Upper lobe of left lung (tissue), 6 donors: ENCODE results near the gene GFOD1. TPM values are rescaled to one million over a fixed set of nuclear protein-coding genes. Genes with fewer than 3 reads are reported as not detected.

Experiments
- ATAC-seq, 2 donors: fragments of 200-7000 bp; cut with Tn5 transposase; one replicate each; pipeline ENCODE4 v1.9.1; 2022; ENCODE audit warnings: mild to moderate bottlenecking in 2 of 2, moderate library complexity in 2 of 2; ENCODE audit not compliant: low FRiP score in 2 of 2
- DNase-seq, 2 donors: peaks; one replicate each; pipeline ENCODE4 v3.0.0-alpha.2; 2019 to 2020
- H3K27ac ChIP-seq, 4 donors: fragments of 200-600 bp; sonication (generic); one replicate each; pipeline ENCODE4 v1.5.1; 2016 to 2019
- H3K27me3 ChIP-seq, 4 donors: fragments of 200-600 bp; sonication (generic); one replicate each; pipeline ENCODE4 v1.5.1; 2017 to 2019
- H3K36me3 ChIP-seq, 4 donors: fragments of 200-600 bp; sonication (generic); one replicate each; pipeline ENCODE4 v1.5.1; 2016 to 2019
- H3K4me1 ChIP-seq, 4 donors: fragments of 200-600 bp; sonication (generic); one replicate each; pipeline ENCODE4 v1.5.1; 2018 to 2019
- H3K4me3 ChIP-seq, 4 donors: fragments of 200-600 bp; sonication (generic); one replicate each; pipeline ENCODE4 v1.5.1; 2017 to 2019; ENCODE audit warnings: mild to moderate bottlenecking in 2 of 4, moderate library complexity in 1 of 4
- H3K9me3 ChIP-seq, 4 donors: fragments of 200-600 bp; sonication (generic); one replicate each; pipeline ENCODE4 v1.5.1; 2018 to 2019
- EP300 ChIP-seq, 4 donors: sonication (generic); formaldehyde crosslinking; IDR thresholded peaks; one replicate each; pipeline ENCODE4 v1.5.1; 2017; ENCODE audit warnings: antibody characterized with exemption in 4 of 4, control low read depth in 2 of 4
- POLR2A ChIP-seq, 4 donors: fragments of 450-650 bp; IDR thresholded peaks; one replicate each; pipeline ENCODE4 v1.5.1; 2016 to 2017; ENCODE audit warnings: antibody characterized with exemption in 4 of 4, mild to moderate bottlenecking in 2 of 4
- POLR2AphosphoS5 ChIP-seq, 2 donors: sonication (generic); formaldehyde crosslinking; IDR thresholded peaks; one replicate each; pipeline ENCODE4 v1.5.1; 2017; ENCODE audit warnings: antibody characterized with exemption in 2 of 2
- WGBS, 2 donors: methylation state at CpG; one replicate each; pipeline ENCODE4 v1.1.5; 2017 to 2018; 5-methylcytosine and 5-hydroxymethylcytosine counted together
- total RNA-seq, 6 donors: library from RNA; depleted of rRNA in 4 of 6; stranded (reverse); fragments of >200 nt in 4 of 6; gene quantifications; one replicate each; pipeline versions ENCODE4 v1.1.0 to v1.2.1, GENCODE V29; 2016 to 2021
- TF ChIP-seq, protein P1 (sequence below), 6 experiments: fragments of 450-650 bp in 4 of 6; fragments of 200-600 bp in 2 of 6; sonication (generic) in 2 of 6; IDR thresholded peaks; one replicate each; pipeline ENCODE4 v1.5.1; 2016 to 2019; ENCODE audit warnings: antibody characterized with exemption in 6 of 6
- donor health status: DM: no; HTN: no; CAD: no; lungs with moderate emphysema.
- donor health status: DM: no; HTN: yes; CAD: no; lungs with severe emphysema.

GFOD1 gene
- total RNA-seq, 6 donors from 2014 or later = 22.8 to 37.7 (median 25.8) TPM

DNA sequence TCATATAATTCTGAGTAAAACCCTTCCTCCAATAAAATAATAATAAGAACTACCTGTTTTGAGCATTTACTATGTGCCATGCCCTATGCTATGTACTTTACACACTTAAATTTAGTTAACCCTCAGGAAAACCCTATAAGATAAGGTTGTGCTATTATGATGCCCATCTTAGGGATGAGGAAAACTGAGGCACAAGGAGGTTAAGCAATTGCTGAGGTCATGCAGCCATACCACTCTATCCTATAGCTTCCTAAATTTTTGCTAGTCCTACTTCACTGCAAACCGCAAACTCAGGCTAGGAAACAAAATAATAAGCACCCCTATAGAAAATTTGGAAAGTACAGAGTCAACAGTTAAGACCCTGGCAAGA is 38.9 kb upstream of the GFOD1 start:
- no peak for DNase-seq
- H3K4me1 ChIP-seq = peaks cover 16 to 44% (median 28%) of the 10 kb centered on the region in 4 donors
- no peak for ATAC-seq
- no peak overlapping the region for H3K4me3 ChIP-seq
- 67 to 69% methylated on average over 1 of the region's 1 CpG for WGBS, 2 donors
- no peaks in the 10 kb centered on the region for H3K9me3 ChIP-seq
- H3K27me3 ChIP-seq = no peaks in the 10 kb centered on the region
- no peaks in the 10 kb centered on the region for H3K36me3 ChIP-seq
- H3K27ac ChIP-seq = peak overlapping the region; percentile 48 to 88 (median 66)
- TF ChIP-seq POLR2AphosphoS5 (IDR thresholded peaks at IDR 0.05) (no peak), EP300 (IDR thresholded peaks at IDR 0.05) (no peak), POLR2A (IDR thresholded peaks at IDR 0.05) (no peak)
- TF ChIP-seq, protein P1, sequence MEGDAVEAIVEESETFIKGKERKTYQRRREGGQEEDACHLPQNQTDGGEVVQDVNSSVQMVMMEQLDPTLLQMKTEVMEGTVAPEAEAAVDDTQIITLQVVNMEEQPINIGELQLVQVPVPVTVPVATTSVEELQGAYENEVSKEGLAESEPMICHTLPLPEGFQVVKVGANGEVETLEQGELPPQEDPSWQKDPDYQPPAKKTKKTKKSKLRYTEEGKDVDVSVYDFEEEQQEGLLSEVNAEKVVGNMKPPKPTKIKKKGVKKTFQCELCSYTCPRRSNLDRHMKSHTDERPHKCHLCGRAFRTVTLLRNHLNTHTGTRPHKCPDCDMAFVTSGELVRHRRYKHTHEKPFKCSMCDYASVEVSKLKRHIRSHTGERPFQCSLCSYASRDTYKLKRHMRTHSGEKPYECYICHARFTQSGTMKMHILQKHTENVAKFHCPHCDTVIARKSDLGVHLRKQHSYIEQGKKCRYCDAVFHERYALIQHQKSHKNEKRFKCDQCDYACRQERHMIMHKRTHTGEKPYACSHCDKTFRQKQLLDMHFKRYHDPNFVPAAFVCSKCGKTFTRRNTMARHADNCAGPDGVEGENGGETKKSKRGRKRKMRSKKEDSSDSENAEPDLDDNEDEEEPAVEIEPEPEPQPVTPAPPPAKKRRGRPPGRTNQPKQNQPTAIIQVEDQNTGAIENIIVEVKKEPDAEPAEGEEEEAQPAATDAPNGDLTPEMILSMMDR (IDR thresholded peaks at IDR 0.05) = no peak

DNA sequence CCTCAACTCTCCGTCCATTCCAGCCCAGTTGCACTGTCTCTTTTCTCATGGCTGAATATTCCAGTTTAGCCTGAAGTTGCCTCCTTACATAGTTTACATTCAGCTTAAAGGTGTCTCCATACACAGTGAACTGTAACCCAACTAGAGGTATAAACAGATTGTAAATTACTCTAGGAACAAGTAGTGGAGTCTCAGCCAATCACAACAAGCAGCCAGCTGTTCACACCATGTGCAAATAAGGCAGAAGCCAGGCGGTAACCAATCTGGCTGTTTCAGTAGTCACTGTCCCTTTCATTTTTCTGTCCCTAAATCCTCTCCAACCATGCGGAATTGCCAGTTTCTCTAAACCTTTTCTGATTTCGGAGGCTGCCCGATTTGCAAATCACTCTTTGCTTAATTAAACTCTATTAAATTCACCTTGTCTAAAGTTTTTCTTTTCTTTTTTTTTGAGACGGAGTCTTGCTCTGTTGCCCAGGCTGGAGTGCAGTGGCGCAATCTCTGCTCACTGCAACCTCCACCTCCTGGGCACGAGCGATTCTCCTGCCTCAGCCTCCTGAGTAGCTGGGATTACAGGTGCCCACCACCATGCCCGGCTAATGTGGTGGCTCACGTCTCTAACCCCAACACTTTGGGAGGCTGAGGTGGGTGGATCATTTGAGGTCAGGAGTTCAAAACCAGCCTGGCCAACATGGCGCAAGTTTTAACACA is 37.6 kb upstream of the GFOD1 start:
- ATAC-seq (no peak), DNase-seq (no peak)
- Histone ChIP-seq H3K27ac (no peak overlapping the region), H3K9me3 (no peaks in the 10 kb centered on the region), H3K27me3 (no peaks in the 10 kb centered on the region), H3K36me3 (no peaks in the 10 kb centered on the region), H3K4me3 (no peak overlapping the region), H3K4me1 (peaks cover 16 to 44% (median 28%) of the 10 kb centered on the region in 4 donors)
- no peak for TF ChIP-seq POLR2A (IDR thresholded peaks at IDR 0.05)
- no peak for TF ChIP-seq EP300 (IDR thresholded peaks at IDR 0.05)
- no peak for TF ChIP-seq POLR2AphosphoS5 (IDR thresholded peaks at IDR 0.05)
- TF ChIP-seq, protein P1 (IDR thresholded peaks at IDR 0.05) = no peak
- WGBS, 2 donors = 90 to 92% methylated on average over 12 of the region's 12 CpGs

DNA sequence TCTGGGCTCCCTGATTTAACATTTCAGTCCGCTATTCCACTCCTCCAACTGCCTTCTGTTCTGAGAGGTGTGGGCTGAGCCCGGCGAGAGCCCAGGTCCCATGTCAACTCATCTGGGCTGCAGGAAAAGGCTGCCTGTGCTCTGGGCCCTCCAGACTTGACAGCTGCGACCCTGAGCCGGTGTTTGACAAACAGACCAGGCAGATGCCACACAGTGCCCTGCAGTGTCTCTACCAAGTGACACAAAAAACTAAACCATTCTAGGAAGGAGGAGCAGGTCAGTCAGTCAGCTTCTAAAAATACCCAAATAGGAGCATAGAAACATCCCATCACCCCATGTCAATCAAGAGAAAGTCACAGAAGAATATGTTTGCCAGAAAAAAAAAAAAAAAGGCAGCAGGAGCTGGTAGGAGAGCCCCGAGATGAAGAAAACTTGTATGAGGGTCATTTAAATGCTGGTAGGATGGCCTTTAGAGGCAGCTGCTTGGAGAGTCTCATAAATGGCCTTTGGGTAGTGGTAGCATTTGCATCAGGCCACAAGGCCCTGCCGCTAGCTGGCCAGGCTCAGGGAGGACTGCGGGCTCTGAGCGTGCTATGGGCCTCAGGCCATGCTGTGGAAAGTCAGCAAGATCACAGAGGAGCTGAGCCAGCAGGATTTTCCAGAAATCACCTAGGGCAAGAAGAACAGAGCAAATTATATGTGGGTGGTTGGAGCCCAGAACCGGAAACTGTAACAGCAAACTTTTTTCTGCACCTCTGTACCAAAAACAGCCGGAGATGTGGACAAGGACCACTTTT is 36.6 kb upstream of the GFOD1 start:
- Histone ChIP-seq H3K9me3 (no peaks in the 10 kb centered on the region), H3K27me3 (no peaks in the 10 kb centered on the region), H3K4me1 (peaks cover 16 to 44% (median 28%) of the 10 kb centered on the region in 4 donors), H3K27ac (no peak overlapping the region), H3K36me3 (no peaks in the 10 kb centered on the region), H3K4me3 (no peak overlapping the region)
- no peak for TF ChIP-seq POLR2AphosphoS5 (IDR thresholded peaks at IDR 0.05)
- no peak for TF ChIP-seq POLR2A (IDR thresholded peaks at IDR 0.05)
- no peak for TF ChIP-seq EP300 (IDR thresholded peaks at IDR 0.05)
- TF ChIP-seq, protein P1 (IDR thresholded peaks at IDR 0.05) = no peak
- ATAC-seq = no peak
- DNase-seq = peak in 1 of 2 donors; percentile 37
- WGBS, 2 donors = 91 to 93% methylated on average over 11 of the region's 11 CpGs

DNA sequence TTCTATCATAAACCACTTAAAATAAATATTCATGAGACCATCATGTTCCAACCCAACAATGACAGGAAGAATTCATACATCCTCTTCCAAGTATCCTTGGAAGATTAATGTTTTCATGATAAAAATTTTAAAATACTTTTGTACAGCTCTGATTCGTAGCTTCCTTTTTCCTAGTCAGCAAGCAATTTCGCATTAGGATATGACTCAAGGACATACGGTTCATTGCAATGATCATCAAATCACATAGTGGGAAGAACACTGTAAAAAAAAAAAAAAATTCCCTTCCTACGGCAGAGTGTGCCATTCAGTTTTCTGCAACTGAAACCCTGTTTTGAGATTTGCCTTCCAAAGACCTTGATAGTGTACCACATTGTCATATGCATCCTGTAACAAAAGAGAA is 35.3 kb upstream of the GFOD1 start:
- TF ChIP-seq, protein P1 (IDR thresholded peaks at IDR 0.05) = no peak
- TF ChIP-seq POLR2AphosphoS5 (IDR thresholded peaks at IDR 0.05) (no peak), EP300 (IDR thresholded peaks at IDR 0.05) (peak in 2 of 4 donors; percentile 66 to 67)
- H3K4me3 ChIP-seq = no peak overlapping the region
- peak in 1 of 2 donors; percentile 30 for ATAC-seq
- WGBS, 2 donors = 33 to 46% methylated on average over 4 of the region's 4 CpGs
- no peaks in the 10 kb centered on the region for H3K27me3 ChIP-seq
- H3K4me1 ChIP-seq = peaks cover 16 to 37% (median 25%) of the 10 kb centered on the region in 4 donors
- no peaks in the 10 kb centered on the region for H3K36me3 ChIP-seq
- peak overlapping the region in 3 of 4 donors; percentile 2 to 42 (median 13) for H3K27ac ChIP-seq
- DNase-seq = no peak
- H3K9me3 ChIP-seq = no peaks in the 10 kb centered on the region
